Sciatic nerve (tissue), 2 donors: ENCODE results near the gene PLSCR1. TPM values are rescaled to one million over a fixed set of nuclear protein-coding genes. Genes with fewer than 3 reads are reported as not detected.
A peak's percentile ranks its signal among the peaks of the same experiment; 100 is the strongest.

Experiments
- ATAC-seq: fragments of 200-7000 bp; cut with Tn5 transposase; one replicate; pipeline ENCODE4 v1.9.1; 2020; ENCODE audit warnings: mild to moderate bottlenecking, moderate library complexity
- DNase-seq: peaks from one replicate; pipeline ENCODE4 v3.0.0-alpha.2; 2020; ENCODE audit warnings: low spot score
- intact Hi-C: fragments of 100-400 bp; cut with DNase I; formaldehyde crosslinking; loops from one replicate; pipeline ENCODE4 v1.14.2; 2022
- total RNA-seq: library from RNA; stranded (reverse); fragmentation: NEBNext Ultra II Directional; extraction: Animal tissue kit (Norgen Biotek cat#: 25700); gene quantifications from one replicate; pipeline ENCODE4 v1.2.1, GENCODE V29; 2021
- donor health status: DM: no; HTN: no; CAD: no.
- donor health status: DM: no; HTN: no; CAD: no.

Gene PLSCR1
- 182 TPM for total RNA-seq

GRCh38 chr3:146544002-146544928 is at the start of gene PLSCR1:
TSS of gene PLSCR1 (minus strand) at chr3:146544607. CDS start at chr3:146536552, 8,055 bp downstream.
- intact Hi-C loops, result no loop called here
- ATAC-seq, result peak; percentile 94
- peak; percentile 94 for DNase-seq

GRCh38 chr3:146593776-146594175 is 49.4 kb upstream of the PLSCR1 start:
- DNase-seq, result no peak
- ATAC-seq, result no peak
- intact Hi-C loops, result no loop called here

GRCh38 chr3:146590521-146590920 is 46.1 kb upstream of the PLSCR1 start:
- no peak for ATAC-seq
- intact Hi-C loops, result no loop called here
- DNase-seq, result no peak

- DNase-seq (no peak), ATAC-seq (peak; percentile 55)
- intact Hi-C loops, result no loop called here
Measured at GRCh38 chr3:146589899-146590508, 45.6 kb upstream of the PLSCR1 start.

- DNase-seq (no peak), ATAC-seq (no peak)
- intact Hi-C loops, result no loop called here
Measured at GRCh38 chr3:146585156-146585555, 40.7 kb upstream of the PLSCR1 start.

GRCh38 chr3:146581951-146582467 is 37.6 kb upstream of the PLSCR1 start:
- no peak for ATAC-seq
- intact Hi-C loops, result no loop called here
- DNase-seq, result no peak

GRCh38 chr3:146581080-146581601 is 36.7 kb upstream of the PLSCR1 start:
- ATAC-seq (no peak), DNase-seq (no peak)
- intact Hi-C loops, result no loop called here

- no peak for DNase-seq
- intact Hi-C loops, result no loop called here
- ATAC-seq, result peak; percentile 70
Measured at GRCh38 chr3:146577662-146578061, 33.3 kb upstream of the PLSCR1 start.

GRCh38 chr3:146575636-146576035 is 31.2 kb upstream of the PLSCR1 start:
- DNase-seq (no peak), ATAC-seq (no peak)
- intact Hi-C loops, result no loop called here

- intact Hi-C loops, result no loop called here
- ATAC-seq (no peak), DNase-seq (no peak)
Measured at GRCh38 chr3:146574173-146574572, 29.8 kb upstream of the PLSCR1 start.

GRCh38 chr3:146569314-146569713 is 24.9 kb upstream of the PLSCR1 start:
- intact Hi-C loops, result no loop called here
- no peak for DNase-seq
- no peak for ATAC-seq

GRCh38 chr3:146566138-146566537 is 21.7 kb upstream of the PLSCR1 start:
- intact Hi-C loops, result no loop called here
- DNase-seq, result no peak
- ATAC-seq, result no peak

GRCh38 chr3:146561879-146562278 is 17.5 kb upstream of the PLSCR1 start:
- no peak for ATAC-seq
- intact Hi-C loops, result no loop called here
- DNase-seq, result no peak

- ATAC-seq (no peak), DNase-seq (no peak)
- intact Hi-C loops, result no loop called here
Measured at GRCh38 chr3:146561463-146561862, 17.1 kb upstream of the PLSCR1 start.

- DNase-seq (no peak), ATAC-seq (no peak)
- intact Hi-C loops, result no loop called here
Measured at GRCh38 chr3:146560678-146561077, 16.3 kb upstream of the PLSCR1 start.

- ATAC-seq (no peak), DNase-seq (no peak)
- intact Hi-C loops, result no loop called here
Measured at GRCh38 chr3:146559388-146559787, 15.0 kb upstream of the PLSCR1 start.

- ATAC-seq, result no peak
- intact Hi-C loops, result no loop called here
- no peak for DNase-seq
Measured at GRCh38 chr3:146558781-146559180, 14.4 kb upstream of the PLSCR1 start.

- ATAC-seq (no peak), DNase-seq (no peak)
- intact Hi-C loops, result no loop called here
Measured at GRCh38 chr3:146557745-146558144, 13.3 kb upstream of the PLSCR1 start.

GRCh38 chr3:146555311-146555710 is 10.9 kb upstream of the PLSCR1 start:
- intact Hi-C loops, result no loop called here
- ATAC-seq (no peak), DNase-seq (no peak)

- ATAC-seq (no peak), DNase-seq (no peak)
- intact Hi-C loops, result no loop called here
Measured at GRCh38 chr3:146554151-146554760, 9.8 kb upstream of the PLSCR1 start.
